Measurements from ENCODE around the gene TAF5L. TPM values are rescaled to one million over a fixed set of nuclear protein-coding genes. Genes with fewer than 3 reads are reported as not detected.

Gene TAF5L
- total and polyA plus RNA-seq, 2 experiments from 2014 or later, result 5.4 to 13.0 TPM

DNA sequence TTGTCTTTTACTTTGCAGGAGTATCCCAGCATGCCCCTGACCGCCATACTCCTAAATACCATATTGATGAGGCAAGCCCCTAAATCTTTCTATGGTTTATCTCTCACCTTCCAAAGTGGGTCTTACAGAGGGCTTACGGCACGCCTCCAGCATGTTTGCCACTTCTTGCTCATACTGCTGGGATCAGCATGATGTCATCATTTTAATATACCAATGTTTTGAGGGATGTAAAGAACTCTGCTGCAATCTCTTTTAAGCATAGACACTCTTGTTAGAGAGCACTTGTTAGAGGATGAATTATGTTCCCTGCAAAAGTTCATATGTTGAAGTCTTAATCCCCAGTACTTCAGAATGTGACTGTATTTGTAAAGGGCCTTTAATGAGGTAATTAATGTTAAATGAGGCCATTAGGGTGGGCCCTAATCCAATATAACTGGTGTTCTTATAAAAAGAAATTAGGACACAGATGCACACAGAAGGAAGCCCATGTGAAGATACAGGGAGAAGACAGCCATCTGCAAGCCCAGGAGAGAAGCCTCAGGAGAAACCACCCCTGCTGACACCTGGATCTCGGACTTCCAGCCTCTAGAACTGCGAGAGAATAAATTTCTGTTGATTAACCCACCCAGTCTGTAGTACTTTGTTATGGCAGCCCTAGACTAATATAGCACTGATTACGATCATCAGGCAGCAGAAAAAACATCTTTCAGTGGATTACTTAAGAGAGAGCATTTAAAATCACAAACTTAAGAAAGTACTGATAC is 51.1 kb downstream of the TAF5L start:
- no peak overlapping the region for H3K4me3 ChIP-seq
- H3K9me2 ChIP-seq (replicated peaks; ENCODE audit: insufficient read depth), result no peaks in the 10 kb centered on the region
- H3K79me2 ChIP-seq, result no peaks in the 10 kb centered on the region
- H3K4me1 ChIP-seq (ENCODE audit: insufficient read depth), result no peaks in the 10 kb centered on the region
- no peaks in the 10 kb centered on the region for H3K9me3 ChIP-seq (ENCODE audit: low read depth)
- H4K20me1 ChIP-seq (ENCODE audit: insufficient read depth, poor library complexity, severe bottlenecking), result no peaks in the 10 kb centered on the region
- TF ChIP-seq CTCF (IDR thresholded peaks at IDR 0.05; ENCODE audit: poor library complexity) (no peak), EZH2 (IDR thresholded peaks at IDR 0.05; ENCODE audit: borderline replicate concordance) (no peak), EZH2phosphoT487 (IDR thresholded peaks at IDR 0.05; ENCODE audit: low read depth, severe bottlenecking, unreplicated experiment) (no peak)
- no peaks in the 10 kb centered on the region for H3K27me3 ChIP-seq
- no peak overlapping the region for H3K27ac ChIP-seq
- WGBS (ENCODE audit: low lambda C conversion rate, missing lambda C conversion rate), result 93% methylated on average over 6 of the region's 6 CpGs
- DNase-seq (ENCODE audit: low spot score), result no peak
- H2AFZ ChIP-seq, result no peak overlapping the region
- H3K36me3 ChIP-seq (replicated peaks; ENCODE audit: insufficient read depth, low read depth), result no peaks in the 10 kb centered on the region
- H3K4me2 ChIP-seq, result no peak overlapping the region

GRCh38 chr1:229572286-229572685 is 53.6 kb downstream of the TAF5L start:
- H2AFZ ChIP-seq, result no peak overlapping the region
- H4K20me1 ChIP-seq (ENCODE audit: insufficient read depth, poor library complexity, severe bottlenecking), result no peaks in the 10 kb centered on the region
- no peak for DNase-seq (ENCODE audit: low spot score)
- WGBS (ENCODE audit: low lambda C conversion rate, missing lambda C conversion rate), result 93% methylated on average over 2 of the region's 2 CpGs
- no peak overlapping the region for H3K27ac ChIP-seq
- no peaks in the 10 kb centered on the region for H3K27me3 ChIP-seq
- H3K4me3 ChIP-seq, result no peak overlapping the region
- H3K9me3 ChIP-seq (ENCODE audit: low read depth), result no peaks in the 10 kb centered on the region
- H3K4me2 ChIP-seq, result no peak overlapping the region
- no peaks in the 10 kb centered on the region for H3K36me3 ChIP-seq (replicated peaks; ENCODE audit: insufficient read depth, low read depth)
- TF ChIP-seq CTCF (IDR thresholded peaks at IDR 0.05; ENCODE audit: poor library complexity) (no peak), EZH2phosphoT487 (IDR thresholded peaks at IDR 0.05; ENCODE audit: low read depth, severe bottlenecking, unreplicated experiment) (no peak), EZH2 (IDR thresholded peaks at IDR 0.05; ENCODE audit: borderline replicate concordance) (no peak)
- H3K79me2 ChIP-seq, result no peaks in the 10 kb centered on the region
- no peaks in the 10 kb centered on the region for H3K9me2 ChIP-seq (replicated peaks; ENCODE audit: insufficient read depth)
- H3K4me1 ChIP-seq (ENCODE audit: insufficient read depth), result no peaks in the 10 kb centered on the region

DNA sequence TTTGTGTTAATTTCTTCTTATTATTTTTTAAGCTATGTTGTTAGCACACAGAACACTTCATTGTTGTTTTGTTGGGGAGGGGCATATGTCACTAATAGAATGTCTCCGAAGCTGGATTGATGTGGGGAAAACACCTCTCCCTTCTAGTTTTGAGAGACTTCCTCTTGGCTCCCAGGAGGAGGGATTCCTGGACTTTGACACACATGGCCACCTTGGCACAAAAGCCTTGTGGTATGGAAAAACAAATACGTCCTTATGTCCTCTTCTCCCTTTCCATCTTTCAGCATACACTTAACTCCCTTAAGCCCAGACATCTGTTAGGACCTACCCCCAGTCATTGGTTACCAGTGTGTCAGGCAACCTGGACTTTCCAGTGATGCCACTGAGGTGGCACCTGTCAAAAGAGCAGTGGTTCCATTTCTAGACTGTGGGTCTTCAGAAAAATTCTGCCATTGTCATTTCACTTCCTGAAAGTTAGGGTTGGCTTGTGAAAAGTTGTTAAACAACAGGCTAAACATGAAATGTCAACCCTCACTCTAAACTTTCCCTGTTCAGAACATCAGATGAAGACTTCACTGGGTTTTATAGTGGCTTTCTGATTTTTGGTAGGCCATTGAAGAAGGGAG is 54.9 kb downstream of the TAF5L start:
- DNase-seq (ENCODE audit: low spot score), result no peak
- TF ChIP-seq CTCF (IDR thresholded peaks at IDR 0.05; ENCODE audit: poor library complexity), result no peak
- no peak for TF ChIP-seq EZH2 (IDR thresholded peaks at IDR 0.05; ENCODE audit: borderline replicate concordance)
- TF ChIP-seq EZH2phosphoT487 (IDR thresholded peaks at IDR 0.05; ENCODE audit: low read depth, severe bottlenecking, unreplicated experiment), result no peak
- no peak overlapping the region for H3K4me2 ChIP-seq
- H3K27ac ChIP-seq, result no peak overlapping the region
- no peaks in the 10 kb centered on the region for H3K9me2 ChIP-seq (replicated peaks; ENCODE audit: insufficient read depth)
- H3K9me3 ChIP-seq (ENCODE audit: low read depth), result no peaks in the 10 kb centered on the region
- H3K27me3 ChIP-seq, result no peaks in the 10 kb centered on the region
- no peaks in the 10 kb centered on the region for H3K4me1 ChIP-seq (ENCODE audit: insufficient read depth)
- no peaks in the 10 kb centered on the region for H3K79me2 ChIP-seq
- H3K36me3 ChIP-seq (replicated peaks; ENCODE audit: insufficient read depth, low read depth), result no peaks in the 10 kb centered on the region
- 85% methylated on average over 2 of the region's 2 CpGs for WGBS (ENCODE audit: low lambda C conversion rate, missing lambda C conversion rate)
- no peak overlapping the region for H2AFZ ChIP-seq
- no peaks in the 10 kb centered on the region for H4K20me1 ChIP-seq (ENCODE audit: insufficient read depth, poor library complexity, severe bottlenecking)
- no peak overlapping the region for H3K4me3 ChIP-seq

Measured in hepatocyte (in vitro differentiated cells).